Peyer's patch (tissue), 4 donors: ENCODE measurements around the gene KCNRG.

ENCODE experiments used
- CTCF ChIP-seq, 6 experiments: fragments of 450-650 bp in 4 of 6; fragments of 200-600 bp in 2 of 6; sonication (generic) in 1 of 6; IDR thresholded peaks; one replicate each; pipeline ENCODE4 v1.5.1; 2017 to 2019; ENCODE audit warnings: antibody characterized with exemption in 6 of 6, mild to moderate bottlenecking in 3 of 6, moderate library complexity in 1 of 6
- POLR2A ChIP-seq, 2 donors: fragments of 450-650 bp; IDR thresholded peaks; one replicate each; pipeline ENCODE4 v1.5.1; 2017; ENCODE audit warnings: antibody characterized with exemption in 2 of 2, mild to moderate bottlenecking in 2 of 2, moderate library complexity in 2 of 2

GRCh38 chr13:50030315-50030714 lies 15.1 kb downstream of the KCNRG start:
- TF ChIP-seq CTCF (IDR thresholded peaks at IDR 0.05) (no peak), POLR2A (IDR thresholded peaks at IDR 0.05) (no peak)
